ENCODE data around the gene REV1.

The REV1 gene

DNA sequence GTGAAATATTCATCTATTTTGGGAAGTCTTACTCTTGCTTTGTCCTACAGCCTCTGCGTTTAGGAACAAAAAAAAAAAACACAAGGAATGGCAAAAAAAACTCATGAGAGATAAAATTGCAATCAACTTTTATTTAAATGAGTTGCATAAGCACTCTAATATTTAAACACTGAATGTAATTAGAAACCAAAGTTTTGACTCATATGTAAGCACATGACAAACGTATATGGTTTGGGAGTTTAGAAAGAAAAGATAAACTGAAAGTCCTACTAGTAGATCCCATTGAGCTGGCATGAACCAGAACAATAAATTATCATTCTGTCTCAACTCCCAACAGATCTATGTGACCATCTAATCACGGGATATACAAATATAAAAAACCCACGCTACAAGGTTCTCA is 44.8 kb downstream of the REV1 start:
- no peak for TF ChIP-seq FOXP2 (optimal IDR thresholded peaks at IDR 0.05; ENCODE audit: borderline replicate concordance, extremely low read depth, extremely low read length, insufficient read depth)
- no peak for TF ChIP-seq SIN3A (IDR thresholded peaks at IDR 0.05; ENCODE audit: borderline replicate concordance, insufficient read depth, low read length)
- TF ChIP-seq, protein P1, sequence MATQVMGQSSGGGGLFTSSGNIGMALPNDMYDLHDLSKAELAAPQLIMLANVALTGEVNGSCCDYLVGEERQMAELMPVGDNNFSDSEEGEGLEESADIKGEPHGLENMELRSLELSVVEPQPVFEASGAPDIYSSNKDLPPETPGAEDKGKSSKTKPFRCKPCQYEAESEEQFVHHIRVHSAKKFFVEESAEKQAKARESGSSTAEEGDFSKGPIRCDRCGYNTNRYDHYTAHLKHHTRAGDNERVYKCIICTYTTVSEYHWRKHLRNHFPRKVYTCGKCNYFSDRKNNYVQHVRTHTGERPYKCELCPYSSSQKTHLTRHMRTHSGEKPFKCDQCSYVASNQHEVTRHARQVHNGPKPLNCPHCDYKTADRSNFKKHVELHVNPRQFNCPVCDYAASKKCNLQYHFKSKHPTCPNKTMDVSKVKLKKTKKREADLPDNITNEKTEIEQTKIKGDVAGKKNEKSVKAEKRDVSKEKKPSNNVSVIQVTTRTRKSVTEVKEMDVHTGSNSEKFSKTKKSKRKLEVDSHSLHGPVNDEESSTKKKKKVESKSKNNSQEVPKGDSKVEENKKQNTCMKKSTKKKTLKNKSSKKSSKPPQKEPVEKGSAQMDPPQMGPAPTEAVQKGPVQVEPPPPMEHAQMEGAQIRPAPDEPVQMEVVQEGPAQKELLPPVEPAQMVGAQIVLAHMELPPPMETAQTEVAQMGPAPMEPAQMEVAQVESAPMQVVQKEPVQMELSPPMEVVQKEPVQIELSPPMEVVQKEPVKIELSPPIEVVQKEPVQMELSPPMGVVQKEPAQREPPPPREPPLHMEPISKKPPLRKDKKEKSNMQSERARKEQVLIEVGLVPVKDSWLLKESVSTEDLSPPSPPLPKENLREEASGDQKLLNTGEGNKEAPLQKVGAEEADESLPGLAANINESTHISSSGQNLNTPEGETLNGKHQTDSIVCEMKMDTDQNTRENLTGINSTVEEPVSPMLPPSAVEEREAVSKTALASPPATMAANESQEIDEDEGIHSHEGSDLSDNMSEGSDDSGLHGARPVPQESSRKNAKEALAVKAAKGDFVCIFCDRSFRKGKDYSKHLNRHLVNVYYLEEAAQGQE (IDR thresholded peaks at IDR 0.05; ENCODE audit: insufficient read depth in 1 of 2, low read depth in 2 of 2, low read length in 2 of 2), result no peak
- TF ChIP-seq POLR2AphosphoS5 (IDR thresholded peaks at IDR 0.05; ENCODE audit: low read depth, low read length), result no peak
- TF ChIP-seq TAF1 (IDR thresholded peaks at IDR 0.05; ENCODE audit: borderline replicate concordance, insufficient read depth, low read length), result no peak

DNA sequence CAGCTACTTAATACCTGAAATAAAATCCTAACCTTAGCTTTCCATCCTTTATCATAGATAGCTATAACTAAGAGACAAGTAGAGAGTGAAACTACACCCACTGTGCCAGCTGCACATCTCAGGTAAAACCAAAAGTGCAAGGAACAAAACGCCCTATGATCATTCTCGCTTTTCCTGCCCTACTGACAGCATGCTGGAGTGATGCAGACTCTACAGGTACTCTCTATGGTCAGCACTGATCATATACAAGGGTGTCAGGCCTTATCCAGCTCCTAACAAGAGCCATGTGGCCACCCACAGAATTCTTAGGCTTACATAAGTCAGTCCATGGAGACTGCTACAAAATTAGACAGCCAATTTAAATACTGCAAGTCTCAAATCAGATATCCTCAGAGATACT is 45.6 kb downstream of the REV1 start:
- no peak for TF ChIP-seq POLR2AphosphoS5 (IDR thresholded peaks at IDR 0.05; ENCODE audit: low read depth, low read length)
- TF ChIP-seq SIN3A (IDR thresholded peaks at IDR 0.05; ENCODE audit: borderline replicate concordance, insufficient read depth, low read length), result no peak
- TF ChIP-seq, protein P1 (IDR thresholded peaks at IDR 0.05; ENCODE audit: insufficient read depth in 1 of 2, low read depth in 2 of 2, low read length in 2 of 2), result no peak
- no peak for TF ChIP-seq TAF1 (IDR thresholded peaks at IDR 0.05; ENCODE audit: borderline replicate concordance, insufficient read depth, low read length)
- no peak for TF ChIP-seq FOXP2 (optimal IDR thresholded peaks at IDR 0.05; ENCODE audit: borderline replicate concordance, extremely low read depth, extremely low read length, insufficient read depth)

DNA sequence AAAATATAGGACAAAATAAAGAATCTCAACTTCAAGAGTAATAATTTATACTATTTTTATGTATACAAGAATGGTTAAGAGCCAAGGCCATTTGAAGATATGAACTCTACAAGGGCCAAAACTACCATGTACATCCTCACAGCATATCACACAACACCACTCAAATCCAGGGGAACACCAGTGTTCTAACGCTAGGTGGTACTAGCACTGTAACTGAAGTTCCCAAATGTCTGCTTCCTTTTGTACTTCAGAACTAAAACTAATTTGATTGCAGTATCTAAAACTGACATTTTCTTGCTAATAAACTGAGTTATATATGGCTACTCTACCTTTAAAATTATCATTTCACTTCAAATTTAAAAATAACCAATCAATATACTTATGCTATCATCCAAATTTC is 47.0 kb downstream of the REV1 start:
- TF ChIP-seq POLR2AphosphoS5 (IDR thresholded peaks at IDR 0.05; ENCODE audit: low read depth, low read length) (no peak), SIN3A (IDR thresholded peaks at IDR 0.05; ENCODE audit: borderline replicate concordance, insufficient read depth, low read length) (no peak), FOXP2 (optimal IDR thresholded peaks at IDR 0.05; ENCODE audit: borderline replicate concordance, extremely low read depth, extremely low read length, insufficient read depth) (no peak), TAF1 (IDR thresholded peaks at IDR 0.05; ENCODE audit: borderline replicate concordance, insufficient read depth, low read length) (no peak)
- TF ChIP-seq, protein P1 (IDR thresholded peaks at IDR 0.05; ENCODE audit: insufficient read depth in 1 of 2, low read depth in 2 of 2, low read length in 2 of 2), result no peak

DNA sequence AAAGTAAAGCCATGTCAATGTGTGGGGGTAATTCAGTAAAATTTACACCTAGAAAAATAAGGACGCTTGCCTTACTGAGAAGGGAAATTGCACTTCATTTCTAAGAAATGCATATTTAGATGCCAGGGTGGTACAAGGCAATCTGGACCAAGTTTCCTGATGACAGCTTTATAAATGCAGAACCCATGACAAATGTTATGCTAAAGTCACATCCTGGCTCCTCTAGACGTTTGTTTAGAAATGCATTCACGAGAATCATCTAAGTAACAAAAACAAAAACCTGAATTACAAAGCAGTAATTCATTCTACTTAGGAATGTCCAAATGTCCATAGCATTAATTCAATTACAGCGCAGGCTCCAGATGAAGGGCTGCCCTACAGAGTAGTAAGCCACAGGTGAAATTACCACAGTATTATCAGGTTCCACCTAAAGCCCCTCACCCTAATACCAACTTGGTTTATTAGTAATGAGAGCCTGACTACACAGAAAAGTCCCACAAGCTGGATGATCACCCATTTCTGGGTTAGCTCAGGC is 49.8 kb downstream of the REV1 start:
- TF ChIP-seq SIN3A (IDR thresholded peaks at IDR 0.05; ENCODE audit: borderline replicate concordance, insufficient read depth, low read length) (no peak), TAF1 (IDR thresholded peaks at IDR 0.05; ENCODE audit: borderline replicate concordance, insufficient read depth, low read length) (no peak), POLR2AphosphoS5 (IDR thresholded peaks at IDR 0.05; ENCODE audit: low read depth, low read length) (no peak), FOXP2 (optimal IDR thresholded peaks at IDR 0.05; ENCODE audit: borderline replicate concordance, extremely low read depth, extremely low read length, insufficient read depth) (no peak)
- TF ChIP-seq, protein P1 (IDR thresholded peaks at IDR 0.05; ENCODE audit: insufficient read depth in 1 of 2, low read depth in 2 of 2, low read length in 2 of 2), result no peak

DNA sequence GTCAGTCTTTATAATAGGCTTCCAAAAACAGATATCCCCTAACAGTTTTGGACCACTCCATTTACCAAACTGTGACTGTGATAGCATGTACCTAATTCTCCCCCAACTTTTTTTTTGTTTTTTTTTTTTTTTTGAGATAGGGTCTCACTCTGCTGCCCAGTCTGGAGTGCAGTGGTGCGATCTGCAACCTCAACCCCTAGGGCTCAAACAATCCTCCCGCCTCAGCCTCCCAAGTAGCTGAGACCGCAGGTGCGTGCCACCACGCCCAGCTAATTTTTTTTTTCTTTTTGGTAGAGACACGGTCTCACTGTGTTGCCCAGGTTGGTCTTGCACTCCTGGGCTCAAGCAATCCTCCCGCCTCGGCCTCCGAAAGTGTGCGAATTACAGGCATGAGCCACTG is 52.9 kb downstream of the REV1 start:
- TF ChIP-seq, protein P1 (IDR thresholded peaks at IDR 0.05; ENCODE audit: insufficient read depth in 1 of 2, low read depth in 2 of 2, low read length in 2 of 2), result no peak
- TF ChIP-seq FOXP2 (optimal IDR thresholded peaks at IDR 0.05; ENCODE audit: borderline replicate concordance, extremely low read depth, extremely low read length, insufficient read depth) (no peak), SIN3A (IDR thresholded peaks at IDR 0.05; ENCODE audit: borderline replicate concordance, insufficient read depth, low read length) (no peak), POLR2AphosphoS5 (IDR thresholded peaks at IDR 0.05; ENCODE audit: low read depth, low read length) (no peak), TAF1 (IDR thresholded peaks at IDR 0.05; ENCODE audit: borderline replicate concordance, insufficient read depth, low read length) (no peak)
